ENCODE measurements around the gene CRACDL.

CRACDL gene

GRCh38 chr2:98842136-98842535, 93.9 kb downstream of the CRACDL start:
- WGBS (ENCODE audit: extremely low coverage, insufficient coverage, insufficient read length) = no CpG with 5 or more reads among the region's 3 CpGs
- peaks cover 1% of the 10 kb centered on the region for H3K79me1 ChIP-seq (ENCODE audit: low read length)
- H2AFZ ChIP-seq (ENCODE audit: insufficient read depth, low read length, poor library complexity) = no peak overlapping the region
- H3K9me3 ChIP-seq (ENCODE audit: insufficient read depth, low read depth, low read length) = no peaks in the 10 kb centered on the region
- no peak overlapping the region for H4K8ac ChIP-seq (ENCODE audit: low read depth, low read length)
- no peak overlapping the region for H2BK120ac ChIP-seq (ENCODE audit: insufficient read depth, low read length, poor library complexity)
- no peak overlapping the region for H2BK12ac ChIP-seq (ENCODE audit: low read length)
- no peak overlapping the region for H3K23ac ChIP-seq (ENCODE audit: low read length)
- no peak for DNase-seq
- no peak overlapping the region for H2BK5ac ChIP-seq (ENCODE audit: low read depth, low read length, poor library complexity)
- no peak overlapping the region for H4K91ac ChIP-seq (ENCODE audit: low read depth, low read length)
- no peak overlapping the region for H3K27ac ChIP-seq (ENCODE audit: low read depth, low read length)
- H3K9ac ChIP-seq (ENCODE audit: low read length) = no peak overlapping the region
- H3K4me1 ChIP-seq (ENCODE audit: control insufficient read depth in 1 of 2, insufficient read depth in 2 of 2, low read length in 2 of 2) = no peaks in the 10 kb centered on the region
- H3K4ac ChIP-seq (ENCODE audit: low read depth, low read length) = no peak overlapping the region
- H2AK5ac ChIP-seq (ENCODE audit: low read length) = no peak overlapping the region
- H3K4me2 ChIP-seq (ENCODE audit: low read length) = no peak overlapping the region
- no peak overlapping the region for H3K14ac ChIP-seq (ENCODE audit: low read length)
- no peak overlapping the region for H4K12ac ChIP-seq (ENCODE audit: low read depth, low read length)
- no peaks in the 10 kb centered on the region for H3K79me2 ChIP-seq (ENCODE audit: control insufficient read depth, insufficient read depth, low read length, poor library complexity)
- no peak overlapping the region for H3K4me3 ChIP-seq (ENCODE audit: low read depth, low read length)
- H3K27me3 ChIP-seq (ENCODE audit: insufficient read depth, low read length) = no peaks in the 10 kb centered on the region
- H3K36me3 ChIP-seq (ENCODE audit: control insufficient read depth in 1 of 2, insufficient read depth in 2 of 2, low read length in 2 of 2) = no peaks in the 10 kb centered on the region
- H3K18ac ChIP-seq (ENCODE audit: low read length) = no peak overlapping the region

GRCh38 chr2:98839292-98839691, 96.7 kb downstream of the CRACDL start:
- Histone ChIP-seq H2BK5ac (ENCODE audit: low read depth, low read length, poor library complexity) (no peak overlapping the region), H3K36me3 (ENCODE audit: control insufficient read depth in 1 of 2, insufficient read depth in 2 of 2, low read length in 2 of 2) (no peaks in the 10 kb centered on the region), H3K27me3 (ENCODE audit: insufficient read depth, low read length) (no peaks in the 10 kb centered on the region)

DNA sequence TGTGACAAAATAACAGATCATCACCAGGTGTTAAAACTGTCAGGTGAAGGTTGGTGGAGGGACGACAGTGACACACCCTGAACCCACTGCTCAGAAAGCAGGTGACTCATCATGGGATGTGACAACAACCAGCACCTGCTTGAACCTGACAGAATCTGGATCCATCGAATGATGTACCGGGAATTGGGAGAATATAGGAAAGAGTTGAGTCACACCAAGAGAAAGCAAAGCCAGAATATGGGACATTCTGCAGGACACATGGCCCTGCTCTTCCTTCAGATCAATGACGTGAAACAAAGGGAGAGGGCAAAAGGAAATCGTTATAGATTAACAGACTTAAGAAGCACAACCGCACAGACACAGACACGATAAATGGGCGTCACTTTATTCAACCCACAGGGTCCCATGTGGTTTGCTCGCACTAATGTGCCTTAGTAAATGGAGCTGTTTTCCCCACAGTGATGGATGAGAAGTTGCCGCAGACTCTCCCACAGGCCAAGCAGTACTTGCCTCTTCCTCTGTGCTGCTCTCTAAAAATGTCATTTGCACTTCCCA, 100.1 kb downstream of the CRACDL start:
- H3K18ac ChIP-seq (ENCODE audit: low read length) = no peak overlapping the region
- WGBS (ENCODE audit: extremely low coverage, insufficient coverage, insufficient read length) = no CpG with 5 or more reads among the region's 10 CpGs
- H4K8ac ChIP-seq (ENCODE audit: low read depth, low read length) = no peak overlapping the region
- no peak overlapping the region for H3K27ac ChIP-seq (ENCODE audit: low read depth, low read length)
- no peaks in the 10 kb centered on the region for H3K79me2 ChIP-seq (ENCODE audit: control insufficient read depth, insufficient read depth, low read length, poor library complexity)
- no peak overlapping the region for H3K14ac ChIP-seq (ENCODE audit: low read length)
- H4K91ac ChIP-seq (ENCODE audit: low read depth, low read length) = no peak overlapping the region
- DNase-seq = peak in 1 of 2 donors; percentile 30
- no peak overlapping the region for H2BK120ac ChIP-seq (ENCODE audit: insufficient read depth, low read length, poor library complexity)
- no peaks in the 10 kb centered on the region for H3K4me1 ChIP-seq (ENCODE audit: control insufficient read depth in 1 of 2, insufficient read depth in 2 of 2, low read length in 2 of 2)
- H2BK5ac ChIP-seq (ENCODE audit: low read depth, low read length, poor library complexity) = no peak overlapping the region
- no peak overlapping the region for H4K12ac ChIP-seq (ENCODE audit: low read depth, low read length)
- peaks cover 2% of the 10 kb centered on the region for H3K9me3 ChIP-seq (ENCODE audit: insufficient read depth, low read depth, low read length)
- no peaks in the 10 kb centered on the region for H3K79me1 ChIP-seq (ENCODE audit: low read length)
- H3K36me3 ChIP-seq (ENCODE audit: control insufficient read depth in 1 of 2, insufficient read depth in 2 of 2, low read length in 2 of 2) = no peaks in the 10 kb centered on the region
- no peak overlapping the region for H3K9ac ChIP-seq (ENCODE audit: low read length)
- no peak overlapping the region for H2AFZ ChIP-seq (ENCODE audit: insufficient read depth, low read length, poor library complexity)
- H3K27me3 ChIP-seq (ENCODE audit: insufficient read depth, low read length) = no peaks in the 10 kb centered on the region
- no peak overlapping the region for H3K4ac ChIP-seq (ENCODE audit: low read depth, low read length)
- H3K4me3 ChIP-seq (ENCODE audit: low read depth, low read length) = peak overlapping the region; percentile 39
- H2BK12ac ChIP-seq (ENCODE audit: low read length) = no peak overlapping the region
- no peak overlapping the region for H3K4me2 ChIP-seq (ENCODE audit: low read length)
- H2AK5ac ChIP-seq (ENCODE audit: low read length) = no peak overlapping the region
- H3K23ac ChIP-seq (ENCODE audit: low read length) = no peak overlapping the region

More at GRCh38 chr2:98839292-98839691, 96.7 kb downstream of the CRACDL start:
- H2BK12ac ChIP-seq (ENCODE audit: low read length) = no peak overlapping the region
- H2BK120ac ChIP-seq (ENCODE audit: insufficient read depth, low read length, poor library complexity) = no peak overlapping the region
- H3K79me2 ChIP-seq (ENCODE audit: control insufficient read depth, insufficient read depth, low read length, poor library complexity) = no peaks in the 10 kb centered on the region
- H3K27ac ChIP-seq (ENCODE audit: low read depth, low read length) = no peak overlapping the region
- H3K4me3 ChIP-seq (ENCODE audit: low read depth, low read length) = no peak overlapping the region
- H3K18ac ChIP-seq (ENCODE audit: low read length) = no peak overlapping the region
- no peak overlapping the region for H2AFZ ChIP-seq (ENCODE audit: insufficient read depth, low read length, poor library complexity)
- no CpG with 5 or more reads among the region's 3 CpGs for WGBS (ENCODE audit: extremely low coverage, insufficient coverage, insufficient read length)
- DNase-seq = peak; percentile 38 to 58
- no peak overlapping the region for H3K4ac ChIP-seq (ENCODE audit: low read depth, low read length)
- H3K4me2 ChIP-seq (ENCODE audit: low read length) = no peak overlapping the region
- H3K4me1 ChIP-seq (ENCODE audit: control insufficient read depth in 1 of 2, insufficient read depth in 2 of 2, low read length in 2 of 2) = no peaks in the 10 kb centered on the region
- no peak overlapping the region for H2AK5ac ChIP-seq (ENCODE audit: low read length)
- no peak overlapping the region for H4K91ac ChIP-seq (ENCODE audit: low read depth, low read length)
- no peak overlapping the region for H3K14ac ChIP-seq (ENCODE audit: low read length)
- peaks cover 1% of the 10 kb centered on the region for H3K79me1 ChIP-seq (ENCODE audit: low read length)
- no peak overlapping the region for H3K9ac ChIP-seq (ENCODE audit: low read length)
- H3K23ac ChIP-seq (ENCODE audit: low read length) = no peak overlapping the region
- no peak overlapping the region for H4K12ac ChIP-seq (ENCODE audit: low read depth, low read length)
- no peak overlapping the region for H4K8ac ChIP-seq (ENCODE audit: low read depth, low read length)
- H3K9me3 ChIP-seq (ENCODE audit: insufficient read depth, low read depth, low read length) = no peaks in the 10 kb centered on the region

GRCh38 chr2:98833917-98834263, 102.1 kb downstream of the CRACDL start:
- Histone ChIP-seq H3K4me2 (ENCODE audit: low read length) (no peak overlapping the region), H3K27me3 (ENCODE audit: insufficient read depth, low read length) (no peaks in the 10 kb centered on the region), H3K27ac (ENCODE audit: low read depth, low read length) (no peak overlapping the region), H3K9ac (ENCODE audit: low read length) (no peak overlapping the region), H3K9me3 (ENCODE audit: insufficient read depth, low read depth, low read length) (peaks cover 2% of the 10 kb centered on the region), H3K14ac (ENCODE audit: low read length) (no peak overlapping the region), H3K4me1 (ENCODE audit: control insufficient read depth in 1 of 2, insufficient read depth in 2 of 2, low read length in 2 of 2) (no peaks in the 10 kb centered on the region), H3K36me3 (ENCODE audit: control insufficient read depth in 1 of 2, insufficient read depth in 2 of 2, low read length in 2 of 2) (no peaks in the 10 kb centered on the region), H2AFZ (ENCODE audit: insufficient read depth, low read length, poor library complexity) (no peak overlapping the region), H2BK120ac (ENCODE audit: insufficient read depth, low read length, poor library complexity) (no peak overlapping the region), H3K79me2 (ENCODE audit: control insufficient read depth, insufficient read depth, low read length, poor library complexity) (no peaks in the 10 kb centered on the region), H4K12ac (ENCODE audit: low read depth, low read length) (no peak overlapping the region), H3K79me1 (ENCODE audit: low read length) (no peaks in the 10 kb centered on the region), H3K4ac (ENCODE audit: low read depth, low read length) (no peak overlapping the region), H4K8ac (ENCODE audit: low read depth, low read length) (no peak overlapping the region), H3K18ac (ENCODE audit: low read length) (no peak overlapping the region), H2AK5ac (ENCODE audit: low read length) (no peak overlapping the region), H3K23ac (ENCODE audit: low read length) (no peak overlapping the region), H2BK12ac (ENCODE audit: low read length) (no peak overlapping the region), H3K4me3 (ENCODE audit: low read depth, low read length) (no peak overlapping the region), H2BK5ac (ENCODE audit: low read depth, low read length, poor library complexity) (no peak overlapping the region), H4K91ac (ENCODE audit: low read depth, low read length) (no peak overlapping the region)
- DNase-seq = no peak
- WGBS (ENCODE audit: extremely low coverage, insufficient coverage, insufficient read length) = no CpG with 5 or more reads among the region's 3 CpGs
